HG02759 (cell line): Measurements from ENCODE around the gene RFX5.
"Not testable (repeated sequence)": the region's sequence is repeated elsewhere in the genome, so short reads cannot be mapped to it uniquely, and the experiment has no call there.

ENCODE experiments used
- ATAC-seq: cut with Tn5 transposase; IDR thresholded peaks from one replicate; pipeline ENCODE4 v1.9.1; 2021; ENCODE audit warnings: mild to moderate bottlenecking, moderate library complexity; ENCODE audit not compliant: unreplicated experiment

RFX5 gene

GRCh38 chr1:151362308-151363155 is 15.5 kb upstream of the RFX5 start:
- no peak for ATAC-seq

DNA sequence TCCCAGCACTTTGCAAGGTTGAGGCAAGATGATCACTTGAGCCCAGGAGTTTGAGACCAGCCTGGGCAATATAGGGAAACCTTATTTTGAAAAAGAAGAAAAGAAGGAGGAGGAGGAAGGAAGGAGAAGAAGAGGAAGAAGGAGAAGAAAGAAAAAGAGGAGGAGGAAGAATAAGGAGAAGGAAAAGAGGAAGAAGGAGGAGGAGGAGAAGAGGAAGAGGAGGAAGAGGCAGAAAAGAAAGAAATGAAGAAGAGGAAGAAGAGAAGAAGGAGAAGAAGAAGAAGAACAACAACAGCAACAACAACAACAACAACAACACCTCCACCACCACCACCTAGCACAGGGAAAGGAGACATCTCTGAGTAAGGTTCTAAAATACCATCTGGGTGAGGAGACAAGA is 14.8 kb upstream of the RFX5 start:
- ATAC-seq, result no peak

DNA sequence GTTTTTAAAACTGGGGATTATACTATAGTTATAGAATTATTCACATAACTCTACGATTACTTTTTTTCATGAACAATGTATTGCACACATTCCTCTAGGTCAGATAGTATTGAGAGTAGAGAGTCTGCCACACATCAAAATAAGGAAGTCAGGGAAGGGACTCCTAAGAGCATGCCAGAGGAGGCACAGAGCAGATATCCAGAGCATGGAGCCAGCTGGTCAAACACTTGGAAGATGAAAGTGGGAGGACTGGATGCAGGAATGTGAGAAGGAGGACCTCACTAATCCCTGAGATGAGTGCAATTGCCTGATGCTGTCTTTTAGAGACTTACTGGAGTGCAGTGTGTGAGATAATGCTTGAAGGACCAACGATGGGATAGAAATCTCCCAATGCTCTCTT is 9.6 kb upstream of the RFX5 start:
- no peak for ATAC-seq

GRCh38 chr1:151352021-151352718 is 5.1 kb upstream of the RFX5 start:
- no peak for ATAC-seq

DNA sequence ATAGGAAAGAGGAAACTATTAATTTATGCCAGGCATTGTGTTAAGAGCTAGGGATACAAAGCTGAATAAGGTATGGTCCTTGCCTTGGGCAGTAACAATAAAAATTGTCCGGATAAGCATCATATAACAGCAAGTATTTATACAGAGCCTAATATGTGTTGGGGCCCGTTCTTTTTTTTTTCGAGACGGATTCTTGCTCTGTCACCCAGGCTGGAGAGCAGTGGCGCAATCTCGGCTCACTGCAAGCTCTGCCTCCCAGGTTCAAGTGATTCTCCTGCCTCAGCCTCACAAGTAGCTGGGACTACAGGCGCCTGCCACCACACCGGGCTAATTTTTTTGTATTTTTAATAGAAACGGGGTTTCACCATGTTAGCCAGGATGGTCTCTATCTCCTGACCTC is 3.3 kb upstream of the RFX5 start:
- not testable (repeated sequence) for ATAC-seq

GRCh38 chr1:151347523-151348246 is 633 bp upstream of the RFX5 start:
- ATAC-seq, result no peak

DNA sequence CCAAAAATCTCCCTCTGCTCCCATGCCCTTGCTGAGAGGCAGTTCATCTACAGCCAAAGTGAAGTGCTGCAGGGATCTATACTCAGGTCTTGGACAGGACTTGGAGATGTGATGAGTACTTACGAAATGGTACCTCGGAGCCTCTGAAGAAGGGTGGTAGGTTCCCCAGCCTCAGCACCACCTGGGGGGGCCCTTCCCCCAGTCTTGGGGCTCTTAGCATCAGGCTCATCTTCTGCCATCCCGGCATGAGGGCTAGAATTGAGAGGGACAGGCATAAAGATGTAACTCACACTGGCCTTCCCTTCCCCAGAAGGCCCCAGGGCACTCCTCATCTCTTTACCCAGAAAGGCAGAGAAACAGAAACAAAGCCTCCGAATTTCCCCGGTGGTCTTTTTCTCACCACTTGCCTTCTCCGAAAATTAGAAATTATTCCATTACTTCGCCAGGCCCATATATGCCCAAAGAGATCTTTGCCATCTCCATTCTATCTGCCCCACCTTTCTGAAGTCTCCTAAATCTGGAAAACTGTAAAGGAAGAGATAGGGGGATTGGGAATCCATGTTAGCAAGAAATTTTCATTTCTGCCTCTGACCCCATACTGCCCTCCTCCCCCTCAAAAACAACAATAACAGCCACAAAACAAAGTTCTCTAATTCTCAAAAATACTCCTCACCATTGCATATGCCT is 827 bp downstream of the RFX5 start:
- no peak for ATAC-seq

DNA sequence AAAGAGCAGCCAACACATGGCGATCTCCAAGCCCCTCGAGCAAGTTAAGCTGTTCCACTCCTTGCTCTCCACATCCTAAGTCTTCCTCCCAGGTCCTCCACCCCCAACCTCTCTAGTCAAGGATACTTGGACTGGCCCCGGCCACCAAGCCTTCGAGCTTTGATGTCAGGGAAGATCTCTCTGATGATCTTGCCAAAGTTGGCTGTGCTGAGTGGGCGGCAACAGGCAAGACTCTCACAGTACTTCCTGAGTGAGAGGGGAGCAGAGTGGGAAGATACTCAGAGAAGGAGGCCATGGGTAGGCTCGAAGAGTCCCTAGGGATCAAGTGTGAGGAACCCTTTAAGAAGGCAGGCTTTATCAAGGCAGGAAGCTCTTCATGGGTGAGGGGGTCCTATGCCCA is 2.8 kb downstream of the RFX5 start:
- no peak for ATAC-seq

- ATAC-seq, result no peak
These were observed 3.5 kb downstream of the RFX5 start for GRCh38 chr1:151343587-151343986.

DNA sequence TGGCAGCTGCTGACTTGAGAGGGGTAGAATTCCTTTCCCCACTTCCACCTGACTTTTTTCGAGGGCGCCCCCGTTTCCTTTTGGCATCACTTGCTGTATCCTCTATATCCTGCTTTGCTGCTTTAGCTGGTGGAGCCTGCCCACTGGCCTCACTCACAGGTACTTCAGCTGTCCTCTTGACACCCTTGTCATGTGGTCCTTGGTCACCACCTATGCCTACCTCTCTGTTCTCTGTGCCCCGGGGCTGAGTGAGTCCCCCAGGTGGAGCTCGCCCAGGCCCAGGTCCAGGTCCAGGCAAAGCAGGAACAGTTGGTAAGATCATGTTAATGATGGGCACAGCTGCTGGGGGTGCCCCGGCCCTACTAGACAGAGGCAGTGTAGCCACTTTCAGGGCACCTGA is 4.5 kb downstream of the RFX5 start:
- no peak for ATAC-seq

DNA sequence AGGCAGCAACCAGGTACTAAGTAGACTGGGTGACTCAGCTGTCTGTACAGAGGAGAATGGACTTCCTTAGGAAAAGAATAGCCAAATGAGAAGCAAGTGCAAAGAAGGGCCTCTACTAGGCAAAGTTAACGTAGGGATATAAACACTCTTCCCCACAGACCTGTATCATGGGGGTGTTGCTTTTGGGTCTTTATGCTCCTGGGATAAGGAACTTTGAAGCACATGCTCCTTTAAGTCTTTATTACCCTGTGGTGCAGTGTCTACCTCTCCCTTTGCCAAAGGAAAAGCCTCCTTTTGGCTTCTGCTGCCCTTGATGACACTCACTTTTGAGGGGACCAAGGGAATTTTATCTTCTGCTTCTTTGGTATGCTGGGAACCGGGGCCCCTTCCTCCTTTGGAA is 5.0 kb downstream of the RFX5 start:
- ATAC-seq, result no peak

DNA sequence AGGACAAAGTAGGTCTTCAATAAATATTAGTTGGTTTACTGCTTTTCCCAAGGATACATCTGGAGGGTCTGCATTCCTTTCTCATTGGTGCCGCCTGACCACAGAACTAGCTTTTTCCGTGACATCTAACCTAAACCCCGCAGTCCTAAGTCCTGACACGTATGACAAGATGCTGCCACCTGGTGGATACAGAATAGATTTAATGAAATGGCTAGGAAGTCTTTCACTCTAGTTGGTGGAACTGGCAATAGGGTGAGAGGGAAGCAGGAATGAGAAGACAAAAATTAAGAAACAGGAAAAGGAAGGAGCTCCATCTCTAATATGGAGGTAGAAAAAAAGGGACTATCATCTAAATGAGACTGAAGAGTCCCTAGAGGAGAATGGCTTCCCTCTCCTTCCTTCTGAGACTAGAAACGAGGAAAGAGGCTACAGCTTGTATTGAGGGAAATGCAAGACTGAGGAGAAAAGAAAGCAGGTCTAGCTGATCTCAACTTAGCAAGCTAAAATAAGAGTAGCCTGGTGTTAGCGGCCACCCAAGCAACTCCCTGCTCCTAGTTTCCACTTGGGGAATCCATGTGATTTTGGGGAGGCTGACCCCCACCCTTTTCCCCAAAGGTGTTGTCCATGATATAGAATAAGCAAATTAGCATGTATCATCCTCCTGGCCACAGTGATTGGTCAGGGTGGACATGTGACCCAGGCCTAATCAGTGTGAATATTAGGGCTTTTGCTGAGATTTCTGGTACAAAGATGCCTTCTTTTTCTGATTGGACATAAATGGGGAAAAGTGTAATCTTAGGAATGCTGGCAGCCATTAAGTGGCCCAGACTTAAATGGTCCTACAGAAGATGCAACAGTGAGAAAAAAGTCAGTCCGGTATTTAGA is 5.9 kb downstream of the RFX5 start:
- ATAC-seq, result no peak

DNA sequence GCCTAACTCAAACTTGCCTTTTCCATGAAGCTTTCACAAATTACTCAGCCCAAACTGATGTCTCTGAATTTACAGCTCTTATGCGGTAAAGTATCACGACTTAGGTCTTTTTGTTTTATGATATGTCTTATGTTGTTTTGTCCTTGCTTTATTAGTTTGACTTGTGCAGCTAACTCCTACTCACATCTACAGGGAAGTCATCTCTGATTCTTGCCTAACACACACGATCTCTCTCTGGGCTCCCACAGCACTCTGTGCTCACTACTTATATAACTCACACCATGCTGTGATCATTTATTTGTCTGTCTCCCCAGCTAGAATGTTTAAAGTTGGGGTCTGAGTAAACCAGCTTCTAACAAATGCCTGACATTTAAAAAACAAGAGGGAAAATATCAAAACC is 10.5 kb downstream of the RFX5 start:
- ATAC-seq, result no peak

GRCh38 chr1:151334822-151335221 is 12.2 kb downstream of the RFX5 start:
- ATAC-seq, result no peak

DNA sequence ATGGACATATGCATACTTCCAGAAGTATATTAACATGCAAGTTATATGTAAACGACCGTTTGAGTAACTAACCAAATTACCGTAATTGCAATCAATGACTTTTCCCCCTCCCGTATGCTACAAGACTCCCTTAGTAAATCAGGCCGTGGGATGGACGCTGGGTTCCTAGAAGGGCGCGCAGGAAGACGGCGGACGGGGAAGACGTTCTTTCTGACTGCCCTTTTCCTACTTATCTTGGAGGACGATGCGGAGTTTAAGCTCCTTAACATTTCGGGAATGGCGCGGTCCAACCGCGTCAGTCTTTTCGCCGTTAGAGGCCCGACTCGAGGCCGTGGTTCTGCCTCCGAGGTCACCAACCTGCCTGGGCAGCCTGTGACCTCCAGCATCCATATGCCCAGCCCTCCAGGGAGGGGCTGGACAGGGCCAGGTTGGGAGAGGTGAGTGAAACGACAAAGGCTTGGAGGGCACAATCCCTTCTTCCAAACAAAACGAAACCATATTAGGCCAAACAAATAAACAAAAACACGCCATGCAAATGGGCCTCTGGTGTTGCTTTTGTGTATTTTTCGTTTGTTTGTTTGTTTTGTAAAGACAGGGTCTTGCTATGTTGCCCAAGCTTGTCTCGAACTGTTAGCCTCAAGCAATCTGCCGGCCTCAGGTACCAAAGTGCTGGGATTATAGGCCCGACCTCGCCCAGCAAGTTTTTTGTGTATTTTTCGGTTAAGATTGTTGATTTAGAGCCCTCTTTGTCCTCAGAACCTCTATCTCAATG is 19.0 kb downstream of the RFX5 start:
- ATAC-seq, result peak; percentile 13

DNA sequence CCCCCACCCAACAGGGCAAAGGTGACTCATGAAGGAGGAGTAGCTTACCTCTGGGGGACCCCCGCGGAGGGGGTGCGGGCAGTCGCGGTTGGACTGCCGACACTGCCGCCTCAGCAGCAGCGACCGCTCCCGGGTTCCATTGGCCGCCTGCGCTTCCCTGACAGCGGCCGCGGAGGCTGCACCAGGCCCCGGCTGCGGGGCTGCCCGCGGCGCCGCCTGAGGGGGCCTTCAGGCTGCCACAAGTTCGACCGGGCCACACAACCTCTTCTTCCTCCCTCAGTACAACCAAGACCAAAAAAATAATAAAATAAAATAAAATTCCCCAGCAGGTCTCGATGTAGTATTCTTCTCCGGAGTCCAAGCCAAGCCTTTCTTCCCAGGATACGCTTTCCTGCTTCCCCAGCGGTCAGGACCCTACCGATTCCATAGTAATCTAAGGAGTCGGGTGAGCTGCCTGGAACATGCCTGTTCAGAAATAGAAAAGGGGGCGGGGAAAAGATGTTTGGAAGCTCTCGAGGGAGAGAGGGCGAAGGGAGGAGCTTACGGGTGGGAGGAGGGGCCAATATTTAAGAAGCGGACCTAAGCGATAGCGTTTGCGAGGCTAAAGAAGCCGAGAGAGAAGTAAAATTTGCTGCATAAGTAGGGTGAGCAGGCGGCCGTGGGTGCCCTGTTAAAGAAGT is 19.7 kb downstream of the RFX5 start, which contains the start of gene PI4KB:
Gene PI4KB (minus strand): TSS at position 194 of the 680 bp plus-strand sequence. CDS start 10,935 bp downstream, outside the sequence.
- peak; percentile 81 for ATAC-seq

- peak; percentile 62 for ATAC-seq
These were observed 20.3 kb downstream of the RFX5 start for GRCh38 chr1:151326619-151327222.
